Measurements from ENCODE around the gene LTBR. TPM values are rescaled to one million over a fixed set of nuclear protein-coding genes. Genes with fewer than 3 reads are reported as not detected.

LTBR gene
- total RNA-seq, 1 donor from 2014 or later: 156 TPM

DNA sequence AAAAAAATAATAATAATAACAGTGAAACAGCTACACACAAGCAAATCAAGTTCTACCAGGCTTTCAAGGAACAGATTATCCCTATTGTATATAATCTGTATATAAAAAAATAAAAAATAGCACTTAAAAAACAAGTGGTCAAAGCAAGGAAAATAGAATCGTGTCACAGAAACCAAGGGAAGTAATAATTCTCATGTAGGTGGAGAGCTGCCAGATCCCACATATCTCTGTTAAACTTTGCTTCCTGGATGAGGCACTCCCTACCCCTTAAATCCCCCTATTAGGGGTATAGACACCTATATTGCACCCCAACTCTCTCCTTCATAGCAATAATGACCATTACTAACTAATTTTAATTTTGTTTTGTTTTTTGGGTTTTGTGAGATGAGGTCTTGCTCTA is 56.4 kb downstream of the LTBR start:
- Histone ChIP-seq H3K27ac (no peak overlapping the region), H3K9me3 (no peaks in the 10 kb centered on the region), H3K27me3 (no peaks in the 10 kb centered on the region), H3K36me3 (no peaks in the 10 kb centered on the region), H3K4me1 (no peaks in the 10 kb centered on the region), H3K4me3 (no peak overlapping the region)
- intact Hi-C loops (cut with DNase I): no loop called here
- DNase-seq (no peak), ATAC-seq (no peak)
- TF ChIP-seq, protein P1, sequence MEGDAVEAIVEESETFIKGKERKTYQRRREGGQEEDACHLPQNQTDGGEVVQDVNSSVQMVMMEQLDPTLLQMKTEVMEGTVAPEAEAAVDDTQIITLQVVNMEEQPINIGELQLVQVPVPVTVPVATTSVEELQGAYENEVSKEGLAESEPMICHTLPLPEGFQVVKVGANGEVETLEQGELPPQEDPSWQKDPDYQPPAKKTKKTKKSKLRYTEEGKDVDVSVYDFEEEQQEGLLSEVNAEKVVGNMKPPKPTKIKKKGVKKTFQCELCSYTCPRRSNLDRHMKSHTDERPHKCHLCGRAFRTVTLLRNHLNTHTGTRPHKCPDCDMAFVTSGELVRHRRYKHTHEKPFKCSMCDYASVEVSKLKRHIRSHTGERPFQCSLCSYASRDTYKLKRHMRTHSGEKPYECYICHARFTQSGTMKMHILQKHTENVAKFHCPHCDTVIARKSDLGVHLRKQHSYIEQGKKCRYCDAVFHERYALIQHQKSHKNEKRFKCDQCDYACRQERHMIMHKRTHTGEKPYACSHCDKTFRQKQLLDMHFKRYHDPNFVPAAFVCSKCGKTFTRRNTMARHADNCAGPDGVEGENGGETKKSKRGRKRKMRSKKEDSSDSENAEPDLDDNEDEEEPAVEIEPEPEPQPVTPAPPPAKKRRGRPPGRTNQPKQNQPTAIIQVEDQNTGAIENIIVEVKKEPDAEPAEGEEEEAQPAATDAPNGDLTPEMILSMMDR (IDR thresholded peaks at IDR 0.05): no peak

Other genes starting within 250 kb of the LTBR start
- gene CD9, start 183.8 kb upstream of the LTBR start, total RNA-seq: 445 TPM
- 5.1 TPM for gene PLEKHG6, start 73.5 kb upstream of the LTBR start, total RNA-seq
- gene TNFRSF1A, start 42.1 kb upstream of the LTBR start, total RNA-seq: 185 TPM
- 199 TPM for gene SCNN1A, start 8.6 kb upstream of the LTBR start, total RNA-seq
- 1.5 TPM for gene CD27, start 60.8 kb downstream of the LTBR start, total RNA-seq
- gene TAPBPL, start 67.9 kb downstream of the LTBR start, total RNA-seq: 28.4 TPM
- gene VAMP1, start 86.5 kb downstream of the LTBR start, total RNA-seq: 6.3 TPM
- 114 TPM for gene MRPL51, start 109.1 kb downstream of the LTBR start, total RNA-seq
- gene NCAPD2, start 109.9 kb downstream of the LTBR start, total RNA-seq: 26.7 TPM
- 736 TPM for gene GAPDH, start 150.4 kb downstream of the LTBR start, total RNA-seq
- 23.5 TPM for gene IFFO1, start 171.9 kb downstream of the LTBR start, total RNA-seq
- gene NOP2, start 184.1 kb downstream of the LTBR start, total RNA-seq: 32.2 TPM
- 160 TPM for gene CHD4, start 223.2 kb downstream of the LTBR start, total RNA-seq